RPMI7951 (cell line): Measurements from ENCODE around the gene RNF26. TPM values are rescaled to one million over a fixed set of nuclear protein-coding genes. Genes with fewer than 3 reads are reported as not detected.

ENCODE experiments used
- DNase-seq: peaks from one replicate; pipeline ENCODE4 v3.0.0-alpha.2; 2012; ENCODE audit warnings: low read depth
- total RNA-seq: library from RNA; depleted of rRNA; stranded (reverse); fragments of >200 nt; shearing (Covaris generic); gene quantifications from 2 replicates; pipeline ENCODE4 v1.2.3, GENCODE V29; 2014; rRNA removed

RNF26 gene
- total RNA-seq = 9.0 and 9.1 TPM in 2 replicates

DNA sequence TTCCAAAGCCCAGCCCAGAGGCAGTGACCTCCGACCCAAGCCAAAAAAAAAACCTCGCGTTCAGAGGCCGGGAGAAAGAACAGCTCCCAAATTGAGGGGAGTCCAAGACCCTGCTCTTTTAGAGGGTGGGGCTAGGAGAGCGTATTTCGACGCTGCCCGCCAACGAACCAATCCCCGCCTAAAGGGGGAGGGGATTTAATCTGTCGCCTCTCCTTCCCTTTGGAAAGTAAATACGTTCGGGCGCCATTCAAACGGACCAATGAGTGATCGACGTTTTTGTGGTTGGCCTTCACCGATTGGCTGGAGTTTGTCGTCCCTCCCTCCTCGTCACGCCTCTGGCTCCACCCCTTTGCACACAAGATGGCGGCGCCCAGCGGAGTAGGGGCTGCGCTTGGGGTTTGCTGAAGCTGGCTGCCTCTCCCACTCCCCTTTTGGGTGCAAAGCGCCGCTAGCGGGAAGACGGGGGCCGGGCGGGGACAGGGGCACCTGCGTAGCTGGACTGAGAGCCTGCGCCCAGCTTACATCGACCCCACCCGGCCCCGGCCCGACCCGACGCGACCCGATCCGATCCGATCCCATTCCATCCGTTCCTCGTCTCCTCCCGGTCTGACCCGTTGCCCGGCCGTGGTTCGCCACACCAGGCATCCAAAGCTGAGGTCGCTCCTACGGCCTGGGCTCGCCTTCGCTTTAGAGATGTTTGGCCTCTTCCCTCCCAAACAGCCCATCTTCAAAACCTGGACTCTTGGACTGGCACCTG lies at the start of gene RNF26:
RNF26 (plus strand) TSS at position 354 of the 757 bp plus-strand sequence. CDS start 596 bp downstream, outside the sequence.
- DNase-seq = peak; percentile 99

- no peak for DNase-seq
Observed at GRCh38 chr11:119285431-119285830, 48.9 kb upstream of the RNF26 start.

DNA sequence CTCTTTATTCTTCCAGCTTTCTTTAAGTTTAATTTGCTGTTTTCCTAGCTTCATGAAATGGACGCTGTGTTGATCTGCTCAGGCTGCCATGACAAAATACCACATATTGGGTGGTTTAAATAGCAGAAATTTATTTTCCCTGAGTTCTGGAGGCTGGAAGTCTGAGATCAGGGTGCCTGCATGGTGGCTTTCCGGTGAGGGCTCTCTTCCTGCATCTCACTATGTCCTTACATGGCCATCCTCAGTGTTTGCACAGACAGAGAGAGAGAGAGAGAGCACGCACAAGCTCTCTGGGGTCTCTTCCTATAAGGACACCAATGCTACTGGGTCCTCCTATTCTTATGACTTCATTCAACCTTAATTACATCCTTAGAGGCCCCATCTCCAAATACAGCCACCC lies 46.1 kb upstream of the RNF26 start:
- DNase-seq = no peak

- no peak for DNase-seq
Observed at GRCh38 chr11:119290894-119291497, 43.3 kb upstream of the RNF26 start.

- DNase-seq = no peak
Observed at GRCh38 chr11:119293461-119293860, 40.9 kb upstream of the RNF26 start.

DNA sequence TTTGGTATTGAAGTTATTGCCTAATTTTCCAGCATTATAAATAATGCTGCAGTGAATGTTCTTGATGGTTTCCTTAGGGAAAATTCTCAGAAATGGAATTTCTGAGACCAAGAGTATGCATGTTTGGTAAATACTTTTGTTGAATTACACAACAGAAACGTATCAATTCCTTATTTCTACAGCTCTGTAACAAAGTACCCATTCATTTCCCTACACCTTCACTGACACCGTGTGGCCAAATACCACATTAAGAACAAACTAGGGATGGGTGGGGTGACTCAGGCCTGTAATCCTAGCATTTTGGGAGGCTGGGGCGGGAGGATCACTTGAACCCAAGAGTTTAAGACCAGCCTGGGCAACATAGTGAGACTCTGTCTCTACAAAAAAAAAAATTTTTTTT lies 39.1 kb upstream of the RNF26 start:
- peak; percentile 15 for DNase-seq

DNA sequence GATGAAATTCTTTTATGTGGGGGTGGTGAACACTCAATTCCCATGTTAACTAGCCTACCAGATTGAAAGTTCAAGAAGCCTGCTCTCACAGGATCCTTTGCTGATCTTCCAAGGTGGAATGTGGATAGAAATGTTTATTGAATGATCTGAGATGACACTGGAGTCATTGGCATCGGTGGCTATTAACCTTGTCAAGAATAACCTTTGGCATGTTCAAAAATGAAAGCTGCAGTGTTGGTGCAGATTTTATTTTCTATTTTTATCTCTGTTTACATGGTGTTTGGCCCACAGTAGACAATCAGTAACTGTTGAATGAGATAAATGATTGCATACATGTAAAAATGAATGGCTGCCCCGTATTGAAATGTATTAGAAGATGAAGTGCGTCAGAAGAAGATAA lies 36.4 kb upstream of the RNF26 start:
- no peak for DNase-seq

GRCh38 chr11:119298726-119299125 lies 35.6 kb upstream of the RNF26 start:
- DNase-seq = no peak

DNA sequence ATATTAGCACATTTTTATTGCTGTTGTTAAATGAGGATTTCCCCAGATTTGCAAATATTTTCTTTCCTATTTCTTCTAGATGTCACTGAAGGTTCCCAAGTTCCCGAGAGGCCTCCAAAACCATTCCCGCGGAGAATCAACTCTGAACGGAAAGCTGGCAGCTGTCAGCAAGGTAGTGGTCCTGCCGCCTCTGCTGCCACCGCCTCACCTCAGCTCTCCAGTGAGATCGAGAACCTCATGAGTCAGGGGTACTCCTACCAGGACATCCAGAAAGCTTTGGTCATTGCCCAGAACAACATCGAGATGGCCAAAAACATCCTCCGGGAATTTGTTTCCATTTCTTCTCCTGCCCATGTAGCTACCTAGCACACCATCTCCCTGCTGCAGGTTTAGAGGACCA lies 34.9 kb upstream of the RNF26 start:
- DNase-seq = no peak

GRCh38 chr11:119300198-119300964 lies 33.9 kb upstream of the RNF26 start:
- DNase-seq = no peak

DNA sequence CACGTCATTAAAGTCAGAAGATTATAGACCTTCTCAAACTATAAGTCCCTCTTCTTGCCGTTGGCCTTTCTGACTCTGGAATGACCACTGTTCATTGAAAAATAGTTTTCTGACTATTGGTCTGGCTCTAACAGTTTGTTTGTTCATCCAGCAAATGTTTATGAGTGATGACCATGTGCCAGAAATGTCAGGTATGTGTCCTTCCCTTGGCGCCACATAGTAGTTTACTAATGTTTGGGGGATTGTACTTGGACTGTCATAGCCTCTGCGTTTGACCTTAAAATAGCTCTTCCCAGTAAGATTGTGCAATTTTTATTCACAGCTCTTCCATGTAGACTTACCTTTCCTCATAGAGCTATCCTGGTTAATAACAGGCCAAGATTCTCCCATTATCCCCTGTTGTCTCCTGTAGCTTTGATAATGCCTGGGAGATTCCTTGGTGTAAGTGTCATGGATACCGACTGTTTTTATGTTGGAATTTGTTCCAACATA lies 31.1 kb upstream of the RNF26 start:
- DNase-seq = no peak

DNA sequence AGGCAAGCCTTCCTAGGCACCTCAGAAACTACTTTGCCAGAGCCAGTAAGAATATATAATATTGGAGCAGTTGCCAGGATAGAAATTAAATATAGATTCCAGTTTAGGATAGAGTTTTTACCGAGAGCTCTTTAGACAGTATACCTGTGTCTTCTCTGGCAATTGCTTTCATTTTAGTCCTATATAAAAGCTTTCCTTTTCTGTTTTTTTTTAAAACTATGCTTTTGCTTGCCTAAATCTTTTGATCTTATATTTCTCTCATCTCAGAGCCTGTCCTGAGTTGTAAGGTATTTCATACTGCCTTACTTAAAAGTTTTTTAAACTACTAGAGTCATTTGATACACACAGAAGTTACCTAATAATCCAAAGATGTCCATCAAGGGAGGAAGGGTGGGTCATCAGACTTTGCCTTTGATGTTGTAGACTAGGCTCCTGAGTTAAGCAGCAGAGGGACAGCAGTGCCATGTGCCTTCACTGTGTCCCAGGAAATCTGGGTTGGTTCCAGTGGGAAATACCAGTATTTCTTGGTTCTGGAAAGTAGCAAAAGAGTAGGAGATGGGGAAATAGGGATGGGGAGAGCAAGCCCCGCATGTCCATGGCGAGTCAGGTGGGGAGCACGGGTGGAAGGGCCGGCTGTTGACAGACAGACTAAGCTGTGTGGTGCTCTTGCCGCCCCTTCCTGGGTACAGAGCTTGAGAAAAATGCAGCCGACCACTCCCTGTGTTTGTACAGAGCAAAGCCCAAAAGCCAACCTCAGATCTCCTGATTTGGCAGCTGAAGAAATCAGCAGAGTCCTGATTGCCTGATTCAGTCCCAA lies 28.6 kb upstream of the RNF26 start:
- no peak for DNase-seq

GRCh38 chr11:119306373-119306890 lies 27.9 kb upstream of the RNF26 start:
- no peak for DNase-seq

GRCh38 chr11:119307219-119307618 lies 27.1 kb upstream of the RNF26 start:
- no peak for DNase-seq

DNA sequence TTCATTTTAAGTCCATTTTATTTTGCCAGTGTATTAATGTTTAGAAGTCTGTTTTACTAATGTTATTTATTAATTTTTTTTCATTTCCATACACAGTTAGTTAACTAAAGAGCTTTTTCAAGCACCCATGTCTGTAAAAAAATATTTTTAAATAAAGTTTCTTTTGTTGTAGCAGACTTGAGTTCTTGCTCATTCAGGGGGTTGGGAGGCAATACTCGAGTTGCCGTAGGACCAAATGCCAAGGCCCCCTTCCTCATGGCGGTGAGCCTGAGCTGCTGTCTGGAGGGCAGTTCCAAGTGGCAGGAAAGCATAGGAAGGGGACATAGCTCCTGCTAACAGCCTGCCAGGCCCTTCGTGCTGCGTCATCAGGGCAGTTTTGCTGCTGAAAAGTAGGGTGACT lies 26.4 kb upstream of the RNF26 start:
- DNase-seq = no peak

DNA sequence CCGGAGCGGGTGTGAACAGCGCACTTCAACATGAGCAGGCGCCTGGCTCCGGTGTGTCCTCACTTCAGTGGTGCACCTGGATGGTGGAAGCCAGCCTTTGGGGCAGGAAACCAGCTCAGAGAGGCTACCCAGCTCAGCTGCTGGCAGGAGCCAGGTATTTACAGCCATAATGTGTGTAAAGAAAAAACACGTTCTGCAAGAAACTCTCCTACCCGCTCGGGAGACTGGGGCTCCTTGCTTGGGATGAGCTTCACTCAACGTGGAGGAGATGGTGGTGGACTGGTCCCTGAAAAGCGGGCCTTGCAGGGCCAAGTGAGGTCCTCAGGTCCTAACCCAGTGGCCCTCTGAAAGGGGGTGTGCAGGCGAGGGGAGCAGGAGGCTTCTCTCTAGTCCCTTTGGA lies 24.9 kb upstream of the RNF26 start:
- DNase-seq = no peak

GRCh38 chr11:119309953-119310681 lies 24.2 kb upstream of the RNF26 start:
- no peak for DNase-seq

- DNase-seq = no peak
Observed at GRCh38 chr11:119310682-119311052, 23.7 kb upstream of the RNF26 start.

DNA sequence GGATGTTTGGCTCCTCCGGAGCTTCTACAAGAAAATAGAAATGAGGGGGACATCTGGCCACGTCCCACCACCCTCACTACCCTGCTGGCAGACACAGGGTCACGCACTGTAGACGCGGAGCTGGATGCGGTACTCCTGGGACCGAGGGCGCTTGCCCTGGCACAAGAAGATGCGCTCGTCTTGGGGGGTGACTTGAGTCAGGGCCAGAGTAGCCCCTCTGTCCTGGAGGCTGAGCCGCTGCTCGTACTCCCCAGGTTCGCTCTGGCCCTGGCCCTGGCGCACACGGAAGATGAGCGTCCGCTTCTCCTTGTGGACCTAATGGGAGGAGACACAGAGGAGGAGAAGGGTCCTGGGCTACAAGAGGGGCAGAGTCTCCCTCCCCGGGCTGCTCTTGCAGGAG lies 19.6 kb upstream of the RNF26 start:
- DNase-seq = no peak

DNA sequence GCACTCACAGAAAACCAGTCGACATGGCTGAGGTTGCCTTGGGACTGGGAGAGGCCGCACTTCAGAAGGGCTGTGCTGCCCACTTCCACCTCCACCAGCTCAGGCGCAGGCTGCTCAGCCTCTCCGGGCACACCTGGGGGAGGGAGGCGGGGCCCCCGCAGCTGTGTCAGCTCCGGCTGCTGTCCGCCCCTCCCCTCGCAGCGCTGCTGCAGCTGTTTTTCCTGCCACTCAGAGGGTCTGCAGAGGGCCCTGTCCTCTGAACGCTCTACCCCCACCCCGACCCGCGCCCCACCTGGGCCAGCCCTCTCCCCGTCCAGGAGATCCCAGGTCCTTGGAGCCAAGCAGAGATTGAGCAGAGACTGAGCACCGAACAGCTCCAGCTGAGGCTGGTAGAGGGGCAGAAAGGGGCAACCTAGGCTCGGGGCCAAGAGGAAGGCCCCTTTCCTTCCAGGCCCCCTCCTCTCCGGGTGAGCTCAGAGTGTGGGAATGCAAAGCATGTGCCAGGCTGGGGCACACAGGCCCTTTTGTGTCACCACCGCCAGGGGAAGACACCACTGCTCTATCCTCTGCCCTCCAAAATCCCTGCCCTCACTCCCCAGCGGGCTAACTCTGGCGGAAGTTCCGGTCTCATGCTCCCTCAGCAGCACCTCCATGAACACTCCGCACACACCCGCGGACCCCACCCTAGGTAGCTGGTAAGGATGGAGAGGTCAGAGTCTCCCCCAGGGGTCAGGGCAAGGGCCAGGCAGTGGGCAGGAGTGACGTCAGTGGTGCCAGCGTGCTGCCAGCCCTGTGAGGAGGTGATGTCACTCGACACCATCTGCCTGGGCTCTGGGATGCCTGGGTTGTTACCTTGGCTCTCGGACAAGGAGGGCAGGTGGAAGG lies 19.0 kb upstream of the RNF26 start:
- DNase-seq = peak; percentile 43
